Measurements from ENCODE around the gene RASEF.

The RASEF gene

DNA sequence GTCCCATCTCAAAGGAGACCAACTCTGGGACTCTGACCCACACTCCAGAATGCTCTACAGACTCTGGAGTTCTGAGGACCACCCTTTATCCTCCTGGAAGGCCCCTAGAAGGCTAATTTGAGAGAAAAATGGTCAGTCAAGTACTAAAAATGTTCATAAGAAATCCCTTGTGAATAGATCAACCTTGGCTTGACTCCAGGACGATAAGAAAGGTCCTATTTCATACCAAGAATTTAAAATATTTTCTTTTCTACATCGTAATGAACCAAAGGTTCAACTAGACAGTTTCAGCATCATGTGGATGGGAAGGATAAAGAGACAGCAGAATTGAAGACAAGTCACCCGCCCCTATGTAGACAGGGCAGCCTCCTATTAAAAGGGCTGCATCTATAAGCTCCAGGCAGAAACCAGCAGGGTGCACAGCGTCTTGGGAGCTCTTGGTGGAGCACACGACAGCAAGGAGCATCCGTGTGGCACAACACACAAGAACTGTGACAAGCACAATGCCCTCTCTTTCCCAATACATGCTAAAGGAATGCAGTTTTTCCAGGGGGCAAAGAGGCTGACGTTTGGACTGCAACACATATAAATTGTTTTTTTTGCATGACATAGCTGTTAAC, 38.3 kb downstream of the RASEF start:
- Histone ChIP-seq H3K79me2 (ENCODE audit: insufficient read depth, low read length) (no peaks in the 10 kb centered on the region), H3K27ac (ENCODE audit: low read depth, low read length, poor library complexity, severe bottlenecking) (no peak overlapping the region), H3K4me2 (ENCODE audit: low read length) (no peak overlapping the region), H3K4me3 (ENCODE audit: low read depth, low read length, poor library complexity, severe bottlenecking) (no peak overlapping the region), H3K9ac (ENCODE audit: low read length) (no peak overlapping the region), H4K20me1 (ENCODE audit: insufficient read depth, low read length) (no peaks in the 10 kb centered on the region), H3K9me3 (ENCODE audit: low read length) (no peaks in the 10 kb centered on the region), H2AFZ (ENCODE audit: low read length) (no peak overlapping the region), H3K4me1 (ENCODE audit: insufficient read depth, low read length, severe bottlenecking) (no peaks in the 10 kb centered on the region), H3K36me3 (ENCODE audit: insufficient read depth, low read length) (no peaks in the 10 kb centered on the region), H3K27me3 (ENCODE audit: insufficient read depth, low read length) (no peaks in the 10 kb centered on the region), H3K9me2 (ENCODE audit: low read depth, low read length) (no peaks in the 10 kb centered on the region), H3F3A (ENCODE audit: insufficient read depth, low read length) (no peaks in the 10 kb centered on the region)
- no peak for TF ChIP-seq CTCF (IDR thresholded peaks at IDR 0.05; ENCODE audit: low read length)

GRCh38 chr9:83023151-83023550, 39.8 kb downstream of the RASEF start:
- Histone ChIP-seq H3K9me3 (ENCODE audit: low read length) (no peaks in the 10 kb centered on the region), H3K4me3 (ENCODE audit: low read depth, low read length, poor library complexity, severe bottlenecking) (no peak overlapping the region), H3K9me2 (ENCODE audit: low read depth, low read length) (no peaks in the 10 kb centered on the region), H3K4me2 (ENCODE audit: low read length) (no peak overlapping the region), H3K36me3 (ENCODE audit: insufficient read depth, low read length) (no peaks in the 10 kb centered on the region), H3K9ac (ENCODE audit: low read length) (no peak overlapping the region), H3K79me2 (ENCODE audit: insufficient read depth, low read length) (no peaks in the 10 kb centered on the region), H2AFZ (ENCODE audit: low read length) (no peak overlapping the region), H3K27ac (ENCODE audit: low read depth, low read length, poor library complexity, severe bottlenecking) (no peak overlapping the region), H4K20me1 (ENCODE audit: insufficient read depth, low read length) (no peaks in the 10 kb centered on the region), H3K27me3 (ENCODE audit: insufficient read depth, low read length) (no peaks in the 10 kb centered on the region), H3F3A (ENCODE audit: insufficient read depth, low read length) (no peaks in the 10 kb centered on the region), H3K4me1 (ENCODE audit: insufficient read depth, low read length, severe bottlenecking) (no peaks in the 10 kb centered on the region)
- TF ChIP-seq EZH2 (IDR thresholded peaks at IDR 0.05; ENCODE audit: borderline replicate concordance, low read length) (no peak), CTCF (IDR thresholded peaks at IDR 0.05; ENCODE audit: low read length) (no peak)

DNA sequence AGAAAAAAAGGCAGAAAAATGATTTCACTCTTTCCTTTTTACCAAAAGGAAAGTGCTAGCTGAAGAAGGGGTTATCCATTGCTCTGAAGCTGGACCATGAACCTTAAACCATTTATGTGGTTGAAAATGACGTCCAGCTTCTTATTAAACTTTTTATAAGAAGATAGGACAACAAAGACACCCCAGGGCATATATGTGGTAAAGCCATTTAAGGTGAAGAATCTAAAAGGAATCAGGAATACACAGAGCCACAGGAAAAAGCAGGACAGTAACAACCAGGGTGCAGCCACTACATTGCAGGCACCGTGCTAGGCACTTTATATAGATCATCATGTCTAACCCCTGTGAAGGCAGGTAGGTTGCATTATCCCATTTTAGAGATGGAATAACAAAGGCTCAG, 42.1 kb downstream of the RASEF start:
- no peaks in the 10 kb centered on the region for H3K27me3 ChIP-seq (ENCODE audit: insufficient read depth, low read length)
- no peak overlapping the region for H3K27ac ChIP-seq (ENCODE audit: low read depth, low read length, poor library complexity, severe bottlenecking)
- H4K20me1 ChIP-seq (ENCODE audit: insufficient read depth, low read length), result no peaks in the 10 kb centered on the region
- no peaks in the 10 kb centered on the region for H3K9me2 ChIP-seq (ENCODE audit: low read depth, low read length)
- H3K9ac ChIP-seq (ENCODE audit: low read length), result no peak overlapping the region
- H3K79me2 ChIP-seq (ENCODE audit: insufficient read depth, low read length), result no peaks in the 10 kb centered on the region
- no peaks in the 10 kb centered on the region for H3K36me3 ChIP-seq (ENCODE audit: insufficient read depth, low read length)
- H2AFZ ChIP-seq (ENCODE audit: low read length), result no peak overlapping the region
- no peak overlapping the region for H3K4me2 ChIP-seq (ENCODE audit: low read length)
- no peak for TF ChIP-seq EZH2 (IDR thresholded peaks at IDR 0.05; ENCODE audit: borderline replicate concordance, low read length)
- TF ChIP-seq CTCF (IDR thresholded peaks at IDR 0.05; ENCODE audit: low read length), result no peak
- no peaks in the 10 kb centered on the region for H3K4me1 ChIP-seq (ENCODE audit: insufficient read depth, low read length, severe bottlenecking)
- no peak overlapping the region for H3K4me3 ChIP-seq (ENCODE audit: low read depth, low read length, poor library complexity, severe bottlenecking)
- H3F3A ChIP-seq (ENCODE audit: insufficient read depth, low read length), result no peaks in the 10 kb centered on the region
- H3K9me3 ChIP-seq (ENCODE audit: low read length), result no peaks in the 10 kb centered on the region

Data from OCI-LY1 (cell line).